Fibroblast of skin of right quadriceps (primary cell): Measurements from ENCODE around the gene SRRT.
"Not testable (repeated sequence)": the region's sequence is repeated elsewhere in the genome, so short reads cannot be mapped to it uniquely, and the experiment has no call there.

ENCODE experiments used
- DNase-seq: peaks from one replicate; pipeline ENCODE4 v3.0.0-alpha.2; 2013

Gene SRRT

GRCh38 chr7:100854899-100855298, 20.0 kb upstream of the SRRT start:
- not testable (repeated sequence) for DNase-seq

- DNase-seq, result no peak
Measured at GRCh38 chr7:100855515-100855914, 19.4 kb upstream of the SRRT start.

DNA sequence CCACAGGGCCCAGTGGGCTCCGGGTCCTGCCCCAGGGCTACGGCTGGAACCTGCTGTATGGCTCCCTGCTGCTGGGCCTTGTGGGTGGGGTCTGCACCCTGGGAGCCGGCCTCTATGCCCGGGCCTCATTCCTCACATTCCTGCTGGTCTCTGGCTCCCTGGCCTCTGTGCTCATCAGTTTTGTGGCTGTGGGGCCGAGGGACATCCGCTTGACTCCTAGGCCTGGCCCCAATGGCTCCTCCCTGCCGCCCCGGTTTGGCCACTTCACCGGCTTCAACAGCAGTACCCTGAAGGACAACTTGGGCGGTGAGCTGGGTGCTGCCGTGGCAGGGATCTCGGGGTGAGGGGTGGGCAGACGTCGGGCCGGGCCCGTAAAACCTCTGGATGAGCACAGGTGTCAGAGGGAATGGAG, 18.0 kb upstream of the SRRT start:
- no peak for DNase-seq

- no peak for DNase-seq
Measured at GRCh38 chr7:100859856-100860255, 15.0 kb upstream of the SRRT start.

DNA sequence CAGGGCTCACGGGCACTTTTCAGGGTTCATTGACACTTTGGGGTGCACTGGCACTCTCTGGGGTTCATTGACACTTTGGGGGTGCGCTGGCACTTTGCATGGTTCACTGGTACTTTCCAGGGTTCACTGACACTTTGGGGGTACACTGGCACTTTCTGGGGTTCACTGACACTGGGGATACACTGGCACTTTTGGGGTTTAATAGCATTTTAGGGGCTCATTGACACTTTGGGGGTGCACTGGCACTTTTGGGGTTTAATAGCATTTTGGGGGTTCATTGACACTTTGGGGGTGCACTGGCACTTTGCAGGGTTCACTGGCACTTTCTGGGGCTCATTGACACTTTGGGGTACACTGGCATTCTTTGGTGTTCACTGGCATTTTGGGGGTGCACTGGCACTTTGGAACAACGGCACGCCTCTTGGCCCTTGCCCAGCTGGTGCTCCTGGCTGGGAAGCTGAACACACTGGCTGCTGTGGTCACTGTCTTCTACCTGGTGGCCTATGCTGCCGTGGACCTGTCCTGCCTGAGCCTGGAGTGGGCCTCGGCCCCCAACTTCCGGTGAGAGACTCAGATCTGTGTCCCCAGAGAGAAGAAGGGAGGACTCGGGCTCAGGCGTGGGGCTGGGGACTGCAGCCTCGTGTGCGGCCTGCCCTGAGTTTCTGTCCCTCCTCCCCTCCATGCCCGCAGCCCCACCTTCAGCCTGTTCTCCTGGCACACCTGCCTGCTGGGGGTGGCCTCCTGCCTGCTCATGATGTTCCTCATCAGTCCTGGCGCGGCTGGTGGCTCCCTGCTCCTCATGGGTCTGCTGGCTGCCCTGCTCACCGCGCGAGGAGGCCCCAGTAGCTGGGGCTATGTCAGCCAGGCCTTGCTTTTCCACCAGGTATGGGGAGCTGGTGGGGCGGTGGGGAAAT, 13.9 kb upstream of the SRRT start:
- DNase-seq, result no peak

DNA sequence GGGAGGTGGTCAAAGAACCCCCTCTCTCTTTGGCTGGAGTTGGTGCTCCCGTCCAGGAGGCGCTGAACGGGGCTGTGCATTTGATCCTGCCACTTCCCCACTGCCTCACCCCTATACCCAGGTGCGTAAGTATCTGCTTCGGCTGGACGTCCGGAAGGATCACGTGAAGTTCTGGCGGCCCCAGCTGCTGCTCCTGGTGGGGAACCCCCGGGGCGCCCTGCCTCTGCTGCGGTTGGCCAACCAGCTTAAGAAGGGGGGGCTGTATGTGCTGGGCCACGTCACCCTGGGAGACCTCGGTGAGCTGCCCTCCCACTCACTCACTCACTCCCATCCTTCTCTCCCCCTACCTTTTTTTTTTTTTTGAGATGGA, 13.3 kb upstream of the SRRT start:
- DNase-seq, result no peak

DNA sequence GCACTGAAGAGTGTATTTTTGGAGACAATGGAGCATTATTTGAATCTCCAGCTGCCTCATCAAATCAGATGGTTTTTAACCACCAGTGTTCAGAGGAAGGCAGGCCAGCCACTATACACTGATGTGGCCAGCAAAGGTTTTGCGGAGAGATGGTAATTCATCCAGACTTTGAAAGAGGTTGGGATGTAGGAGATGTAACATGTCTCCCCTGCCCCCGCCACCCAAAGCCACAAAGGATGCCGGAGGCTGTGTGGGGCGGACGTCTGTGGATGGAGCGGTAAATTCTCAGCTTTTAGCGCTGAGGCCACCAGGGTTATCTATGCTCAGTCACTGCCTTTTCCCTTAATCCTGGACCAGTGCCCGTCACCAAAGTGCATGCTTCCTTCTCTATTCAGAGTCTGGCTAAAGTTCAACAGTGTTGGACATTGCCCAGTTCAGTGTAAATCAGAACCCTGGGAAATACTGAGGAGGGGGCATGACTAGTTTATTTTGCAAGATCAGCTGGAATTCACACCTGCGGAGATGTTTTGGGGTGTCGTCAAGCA, 11.4 kb upstream of the SRRT start:
- DNase-seq, result no peak

GRCh38 chr7:100864263-100864845, 10.5 kb upstream of the SRRT start:
- DNase-seq, result no peak

- DNase-seq, result no peak
Measured at GRCh38 chr7:100865372-100865911, 9.5 kb upstream of the SRRT start.

DNA sequence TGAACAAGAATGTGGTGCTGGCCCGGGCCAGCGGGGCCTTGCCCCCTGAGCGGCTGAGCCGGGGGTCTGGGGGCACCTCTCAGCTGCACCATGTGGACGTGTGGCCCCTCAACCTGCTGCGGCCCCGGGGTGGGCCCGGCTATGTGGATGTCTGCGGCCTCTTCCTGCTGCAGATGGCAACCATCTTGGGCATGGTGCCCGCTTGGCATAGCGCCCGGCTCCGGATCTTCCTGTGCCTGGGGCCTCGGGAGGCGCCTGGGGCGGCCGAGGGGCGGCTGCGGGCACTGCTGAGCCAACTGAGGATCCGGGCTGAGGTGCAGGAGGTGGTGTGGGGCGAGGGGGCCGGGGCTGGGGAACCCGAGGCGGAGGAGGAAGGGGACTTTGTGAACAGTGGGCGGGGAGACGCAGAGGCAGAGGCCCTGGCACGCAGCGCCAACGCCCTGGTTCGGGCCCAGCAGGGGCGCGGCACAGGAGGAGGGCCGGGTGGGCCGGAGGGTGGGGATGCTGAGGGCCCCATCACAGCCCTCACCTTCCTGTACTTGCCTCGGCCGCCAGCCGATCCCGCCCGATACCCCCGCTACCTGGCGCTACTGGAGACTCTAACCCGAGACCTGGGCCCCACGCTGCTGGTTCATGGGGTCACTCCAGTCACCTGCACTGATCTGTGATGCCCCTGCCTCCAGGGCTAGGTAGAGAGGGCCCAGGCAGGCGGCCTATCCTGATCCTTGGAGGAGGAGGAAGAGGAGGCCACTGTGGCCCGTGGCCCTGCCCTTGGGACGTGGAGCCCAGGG, 8.8 kb upstream of the SRRT start:
- DNase-seq, result no peak

- DNase-seq, result no peak
Measured at GRCh38 chr7:100866729-100867039, 8.2 kb upstream of the SRRT start.

DNA sequence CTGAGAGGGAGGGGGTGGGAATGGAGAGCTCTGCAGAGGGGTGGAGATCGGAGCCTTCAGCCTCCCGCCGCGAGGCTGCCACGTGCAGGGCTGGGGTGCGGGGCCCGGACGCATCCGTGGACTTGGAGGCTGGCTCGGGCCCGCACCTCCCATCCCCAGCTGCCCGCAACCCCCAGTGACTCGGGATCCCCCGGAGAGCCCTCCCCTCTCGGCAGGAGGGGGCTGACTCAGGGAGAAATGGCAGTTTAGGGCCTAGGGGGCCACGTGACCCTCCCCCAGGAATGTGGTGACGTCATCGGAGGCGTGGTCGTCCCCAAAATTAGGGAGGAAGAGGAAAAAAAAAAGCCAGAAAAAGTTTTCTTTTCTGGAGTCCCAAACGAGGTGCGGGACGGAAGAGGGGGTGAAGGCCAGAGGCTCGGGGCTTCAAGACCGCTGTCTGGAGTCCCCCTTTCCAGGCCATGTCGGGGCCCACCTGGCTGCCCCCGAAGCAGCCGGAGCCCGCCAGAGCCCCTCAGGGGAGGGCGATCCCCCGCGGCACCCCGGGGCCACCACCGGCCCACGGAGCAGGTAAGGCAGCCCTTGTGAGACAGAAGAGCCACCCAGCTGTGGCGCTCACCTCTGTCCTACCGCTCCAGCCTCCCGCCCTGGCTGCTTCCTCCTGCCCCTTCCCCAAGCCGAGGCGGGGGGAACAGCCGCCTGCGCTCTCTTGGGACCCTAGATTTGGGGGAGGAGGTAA, 7.7 kb upstream of the SRRT start, which contains the start of gene TRIP6:
Gene TRIP6 (plus strand): TSS at position 348 of the 736 bp plus-strand sequence. CDS start 111 bp downstream, at position 459.
- DNase-seq, result peak; percentile 98

DNA sequence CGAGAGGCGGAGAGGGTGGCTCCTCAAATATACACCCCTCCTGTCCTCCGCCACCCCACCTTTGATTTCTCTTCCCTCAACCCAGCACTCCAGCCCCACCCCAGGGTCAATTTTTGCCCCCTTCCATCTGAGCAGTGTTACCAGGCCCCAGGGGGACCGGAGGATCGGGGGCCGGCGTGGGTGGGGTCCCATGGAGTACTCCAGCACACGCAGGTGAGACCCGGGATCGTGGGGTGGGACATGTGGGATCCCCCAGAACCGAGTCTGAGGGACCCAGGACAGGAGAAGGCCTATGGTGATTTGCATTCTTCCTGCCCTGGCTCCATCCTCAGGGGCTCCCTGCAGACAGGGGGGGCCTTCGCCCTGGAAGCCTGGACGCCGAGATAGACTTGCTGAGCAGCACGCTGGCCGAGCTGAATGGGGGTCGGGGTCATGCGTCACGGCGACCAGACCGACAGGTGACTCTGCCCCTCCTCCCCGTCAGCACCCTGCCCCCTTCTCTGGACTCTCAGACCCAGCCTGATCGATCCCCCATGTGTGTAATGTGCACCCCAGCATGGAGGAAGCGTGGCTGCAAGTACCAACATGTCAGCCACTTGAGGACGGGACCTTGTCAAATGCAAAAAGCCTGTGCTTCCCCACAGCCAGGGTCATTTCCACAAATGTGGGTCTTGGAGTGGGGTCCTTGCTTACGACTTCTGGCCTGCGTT, 7.0 kb upstream of the SRRT start:
- DNase-seq, result no peak

DNA sequence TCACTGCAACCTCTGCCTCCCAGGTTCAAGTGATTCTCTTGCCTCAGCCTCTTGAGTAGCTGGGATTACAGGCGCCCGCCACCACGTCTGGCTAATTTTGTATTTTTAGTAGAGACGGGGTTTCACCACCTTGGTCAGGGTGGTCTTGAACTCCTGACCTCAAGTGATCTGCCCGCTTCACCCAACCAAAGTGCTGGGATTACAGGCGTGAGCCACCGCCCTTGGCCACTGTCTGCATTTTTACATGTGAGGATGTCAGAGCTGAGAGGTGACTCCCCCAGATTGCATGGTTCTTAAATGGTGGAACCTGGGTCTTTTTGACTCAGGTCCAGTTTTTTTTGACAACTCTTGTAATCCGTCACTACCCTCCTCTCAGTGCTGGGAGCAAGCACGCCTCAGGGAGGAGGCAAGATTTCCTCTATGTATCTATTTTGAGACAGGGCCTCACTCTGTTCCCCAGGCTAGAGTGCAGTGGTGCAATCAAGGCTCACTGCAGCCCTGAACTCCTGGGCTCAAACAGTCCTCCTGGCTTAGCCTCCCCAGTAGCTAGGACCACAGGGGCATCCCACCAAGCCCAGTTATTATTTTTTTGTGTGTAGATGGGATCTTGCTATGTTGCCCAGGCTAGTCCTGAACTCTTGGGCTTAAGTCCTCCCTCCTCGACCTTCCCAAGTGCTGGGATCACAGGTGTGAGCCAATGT, 1.2 kb upstream of the SRRT start:
- DNase-seq, result no peak

DNA sequence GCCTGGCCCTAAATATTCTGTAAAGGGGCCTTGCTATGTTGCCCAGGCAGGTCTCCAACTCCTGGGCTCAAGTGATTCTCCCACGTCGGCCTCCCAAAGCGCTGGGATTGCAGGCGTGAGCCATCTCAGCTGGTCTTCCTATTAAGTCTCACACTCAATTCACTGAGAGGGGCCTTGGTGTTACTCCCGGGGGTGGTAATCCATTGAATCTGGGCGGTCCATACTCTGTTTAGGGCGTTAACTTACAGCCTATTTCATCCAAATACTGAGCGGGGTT, 665 bp upstream of the SRRT start:
- no peak for DNase-seq

GRCh38 chr7:100875356-100875751, 451 bp downstream of the SRRT start:
- DNase-seq, result no peak

GRCh38 chr7:100878013-100878412, 3.1 kb downstream of the SRRT start:
- DNase-seq, result no peak

GRCh38 chr7:100878685-100879084, 3.8 kb downstream of the SRRT start:
- no peak for DNase-seq

DNA sequence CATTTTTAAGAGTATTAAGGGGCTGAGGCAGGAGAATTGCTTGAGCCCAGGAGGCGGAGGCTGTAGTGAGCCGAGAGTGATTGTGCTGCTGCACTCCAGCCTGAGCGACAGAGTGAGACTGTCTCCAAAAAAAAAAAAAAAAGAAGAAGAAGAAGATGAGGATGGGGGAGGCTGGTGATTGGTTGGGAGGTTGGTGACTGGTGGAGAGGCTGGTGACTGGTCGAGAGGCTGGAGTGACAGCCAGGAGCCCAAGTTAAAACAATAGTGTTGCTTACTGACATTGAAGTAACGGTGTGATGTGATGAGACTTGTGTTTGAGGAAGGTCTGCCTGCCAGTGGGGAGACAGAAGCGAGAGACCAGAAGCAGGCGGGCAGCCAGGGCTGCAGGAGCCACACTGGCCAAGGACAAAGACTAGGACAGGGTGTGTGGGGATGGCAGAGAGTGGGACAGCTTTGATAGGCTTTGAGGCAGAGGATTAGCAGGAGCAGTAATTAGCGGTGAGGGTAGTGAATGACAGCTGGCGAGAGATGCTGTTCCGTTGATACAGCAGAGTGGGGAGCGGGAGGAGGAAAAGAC, 4.9 kb downstream of the SRRT start:
- no peak for DNase-seq

DNA sequence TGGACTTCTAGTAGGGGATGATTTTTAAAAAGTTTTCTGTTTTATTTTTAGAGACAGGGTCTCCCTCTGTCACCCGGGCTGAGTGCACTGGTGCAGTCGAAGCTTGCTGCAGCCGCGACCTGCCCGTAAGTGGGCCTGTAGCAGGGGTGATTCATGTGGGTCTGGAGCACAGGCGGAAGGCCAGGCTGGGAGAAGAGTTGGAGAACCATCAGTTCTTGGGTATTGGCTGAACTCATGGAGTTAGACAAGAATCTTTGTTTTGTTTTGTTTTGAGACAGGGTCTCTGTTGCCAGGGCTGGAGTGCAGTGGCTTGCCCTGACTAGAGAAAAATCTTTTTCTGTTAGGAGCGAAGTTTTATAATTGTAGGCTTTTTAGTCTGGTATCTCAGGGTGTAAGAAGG, 5.7 kb downstream of the SRRT start:
- no peak for DNase-seq

GRCh38 chr7:100881136-100881535, 6.2 kb downstream of the SRRT start:
- no peak for DNase-seq
